Stimulated activated CD8-positive, alpha-beta memory T cell treated with anti-CD3 and anti-CD28 coated beads, Interleukin-7, amount 100 ng/mL, for 24 hours (primary cell): ENCODE results near the gene CARS1.
A peak's percentile ranks its signal among the peaks of the same experiment; 100 is the strongest.

Experiments used
- DNase-seq: peaks from one replicate; pipeline ENCODE4 v3.0.0-alpha.2; 2020; ENCODE audit warnings: low read depth

CARS1 gene

DNA sequence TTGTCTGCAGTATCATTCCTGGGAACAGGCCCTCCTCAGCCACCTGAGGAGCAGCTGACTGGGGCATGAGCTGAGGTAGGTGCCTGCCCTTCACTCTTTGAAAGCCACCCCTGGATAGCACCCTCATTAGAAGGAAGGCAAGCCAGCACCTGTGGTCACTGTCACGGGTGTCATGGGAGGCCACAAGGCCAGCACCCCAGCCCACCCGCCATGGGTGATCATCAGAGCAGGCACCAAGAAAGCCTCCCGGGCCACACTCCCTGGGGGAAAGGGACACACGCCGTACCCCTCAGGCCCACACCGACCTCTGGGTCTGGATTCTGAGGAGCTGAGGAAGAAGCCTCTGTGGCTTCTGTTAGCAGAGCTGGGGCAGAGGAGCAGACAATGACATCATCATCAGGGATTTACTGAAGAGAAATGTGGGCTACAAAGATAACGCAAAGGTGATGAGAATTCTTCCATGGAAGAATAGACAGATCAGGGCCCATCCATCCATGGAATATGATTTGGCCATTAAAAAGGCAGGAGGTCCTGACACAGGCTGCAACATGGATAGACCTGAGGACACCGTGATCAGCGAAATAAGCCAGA lies 48.4 kb downstream of the CARS1 start:
- no peak for DNase-seq

DNA sequence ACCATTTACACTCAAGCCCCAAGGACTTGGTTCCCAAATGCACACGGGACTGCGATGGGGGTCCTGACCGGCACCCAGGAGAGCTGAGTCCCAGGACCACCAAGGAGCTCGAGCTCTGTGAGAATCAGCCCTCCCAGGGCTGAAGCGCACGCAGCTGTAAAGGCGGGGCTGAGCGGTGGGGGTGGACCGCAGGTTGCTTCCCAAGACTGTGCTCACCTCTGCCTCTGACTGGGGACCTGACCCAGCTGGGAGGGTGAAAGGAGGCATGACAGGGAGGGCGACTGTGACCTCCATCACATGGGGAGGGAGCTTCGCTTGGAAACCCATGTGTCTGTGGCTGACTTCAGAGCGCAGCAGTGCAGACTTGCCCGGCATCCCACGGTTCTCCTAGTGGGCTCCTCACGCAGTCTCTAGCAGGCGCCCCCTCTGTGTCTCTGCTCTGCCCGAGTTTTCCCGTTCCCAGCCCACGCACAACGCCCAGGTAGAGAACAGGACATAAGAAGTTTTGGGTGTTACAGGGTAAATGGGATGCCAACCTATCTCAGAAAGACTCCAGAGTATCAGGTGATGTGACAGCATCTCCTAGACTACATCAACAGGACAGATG lies 49.7 kb downstream of the CARS1 start:
- no peak for DNase-seq

DNA sequence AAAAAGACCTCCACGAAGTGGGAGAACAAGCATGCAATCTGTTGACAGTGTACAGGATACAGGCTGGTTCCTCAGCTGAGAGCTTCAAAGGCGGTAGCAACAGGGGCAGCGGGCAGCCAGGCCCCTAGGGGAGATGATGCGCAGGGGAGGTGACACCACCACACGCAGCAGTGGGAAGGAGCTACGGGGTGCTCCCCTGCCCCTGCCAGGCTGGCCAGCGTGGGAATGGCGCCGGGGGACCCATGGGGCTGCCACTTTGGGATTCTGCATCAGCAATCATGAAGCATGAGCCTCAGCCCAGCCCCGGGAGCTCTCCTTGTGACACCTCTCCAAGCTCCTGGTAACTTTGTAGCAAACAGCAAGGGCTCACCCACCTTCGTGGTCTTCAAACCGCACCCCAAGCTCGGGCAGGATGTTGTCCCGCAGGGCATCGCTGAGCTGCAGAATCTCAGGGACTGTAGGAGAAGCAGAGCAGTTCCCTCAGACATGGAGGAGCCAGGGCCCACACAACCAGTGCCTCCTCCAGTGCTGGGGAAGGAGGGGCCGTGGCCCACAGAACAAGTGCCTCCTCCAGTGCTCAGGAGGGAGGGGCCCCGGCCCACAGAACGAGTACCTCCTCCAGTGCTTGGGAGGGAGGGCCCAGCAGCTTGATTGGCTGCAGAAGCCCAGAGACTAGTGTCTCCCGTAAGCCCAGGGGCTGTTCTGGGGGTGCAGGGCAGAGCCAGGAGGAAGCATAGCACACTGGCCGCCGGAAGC lies 50.5 kb downstream of the CARS1 start:
- no peak for DNase-seq

DNA sequence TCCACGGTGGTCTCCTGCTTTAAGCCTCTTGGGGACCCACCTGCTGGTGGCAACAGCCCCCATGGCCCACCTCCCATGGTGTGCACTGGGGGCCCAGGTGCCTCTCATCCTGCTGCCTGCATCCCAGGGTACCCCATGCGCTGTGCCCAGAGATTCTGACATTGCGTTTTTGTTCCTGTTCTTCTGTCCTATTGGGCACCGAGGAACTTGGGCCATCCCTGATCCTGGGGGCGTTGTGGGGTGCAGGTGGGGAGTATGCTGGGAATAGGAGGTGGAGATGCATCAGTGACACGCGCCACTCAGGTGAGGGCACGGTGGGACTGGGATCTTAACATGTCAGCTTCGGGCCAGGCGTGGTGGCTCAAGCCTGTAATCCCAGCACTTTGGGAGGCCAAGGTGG lies 52.7 kb downstream of the CARS1 start:
- DNase-seq, result no peak

DNA sequence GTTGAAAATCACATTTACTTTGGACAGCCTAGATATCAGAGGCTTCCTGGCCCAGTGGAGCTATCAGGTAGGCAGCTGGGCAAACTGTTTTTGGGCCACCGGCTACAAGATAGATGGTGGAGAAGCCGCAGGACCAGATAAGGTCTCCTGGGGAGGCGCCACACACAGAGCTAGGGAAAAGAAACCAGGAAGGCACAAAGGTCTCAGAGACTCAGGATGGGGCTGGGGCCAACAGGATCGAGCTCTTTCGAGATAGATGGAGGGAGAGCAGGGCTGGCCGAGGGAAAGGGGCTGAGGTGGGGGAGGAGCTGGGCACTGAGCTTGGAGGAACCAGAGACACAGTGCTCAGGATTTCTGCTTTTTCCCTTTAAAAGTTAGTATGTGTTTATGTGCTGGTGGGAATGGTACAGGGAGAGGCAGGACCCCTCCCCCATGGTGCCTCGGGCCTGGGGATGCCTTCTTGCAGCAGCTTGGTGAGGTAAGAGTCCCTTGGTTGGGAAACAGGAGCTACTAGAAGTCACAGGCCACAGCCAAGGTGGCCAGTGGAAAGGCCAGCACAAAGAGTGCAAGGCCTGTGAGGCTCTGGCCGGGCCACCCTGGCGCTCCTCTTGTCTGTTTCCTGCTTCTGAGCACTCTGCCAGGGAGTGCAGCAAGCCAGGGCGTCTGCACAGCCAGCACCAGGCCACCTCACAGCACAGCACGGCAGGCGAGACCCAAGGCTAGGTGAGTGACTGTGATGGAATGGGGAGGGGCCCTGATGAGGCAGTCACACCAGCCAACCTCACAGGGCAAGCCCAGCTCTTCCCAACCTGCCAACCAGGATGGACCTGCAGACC lies 53.6 kb downstream of the CARS1 start:
- DNase-seq, result no peak

DNA sequence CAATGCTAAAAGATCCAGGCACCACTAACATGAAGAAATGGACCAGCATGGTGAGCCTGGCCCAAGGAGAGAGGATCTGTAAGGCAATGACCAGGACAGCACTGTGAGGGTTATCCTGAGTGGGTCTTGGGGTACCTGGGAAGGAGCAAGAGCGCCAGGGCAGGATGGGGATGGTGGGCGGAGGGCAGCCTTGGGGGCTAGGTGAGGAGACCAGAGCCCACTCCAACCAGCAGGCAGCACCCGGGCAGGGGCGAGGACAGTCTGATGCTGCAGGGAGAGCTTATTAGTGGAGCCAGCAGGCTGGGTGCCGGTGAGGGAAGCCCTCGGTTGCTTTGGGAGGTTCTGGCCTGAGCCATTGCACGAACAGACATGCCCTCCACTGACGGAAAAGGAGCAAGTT lies 54.4 kb downstream of the CARS1 start:
- DNase-seq, result no peak

DNA sequence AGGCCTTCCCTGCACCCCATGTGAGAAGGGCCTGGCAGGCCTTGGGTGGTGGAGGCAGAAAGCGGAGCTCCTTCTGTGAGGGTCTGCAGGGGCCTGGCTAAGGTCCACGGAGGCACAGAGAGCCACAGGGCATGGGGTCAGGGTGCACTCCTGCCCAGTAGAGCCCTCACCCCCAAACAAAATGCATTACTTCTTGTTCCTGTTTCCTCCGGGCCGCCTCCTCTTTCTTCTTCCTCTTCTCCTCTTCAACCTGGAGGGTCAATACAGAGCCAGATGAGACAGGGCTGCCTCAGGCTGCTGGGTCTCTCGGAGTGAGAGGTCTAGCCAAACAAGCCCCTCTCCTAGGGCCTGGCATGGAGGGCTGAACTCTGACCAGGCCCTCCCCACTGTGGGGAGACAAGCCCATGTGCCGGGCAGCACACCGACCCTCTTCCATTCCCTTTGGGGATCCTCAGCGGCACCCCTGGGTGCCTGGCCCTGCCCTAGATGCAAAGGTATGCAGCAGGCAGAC lies 54.8 kb downstream of the CARS1 start:
- no peak for DNase-seq

DNA sequence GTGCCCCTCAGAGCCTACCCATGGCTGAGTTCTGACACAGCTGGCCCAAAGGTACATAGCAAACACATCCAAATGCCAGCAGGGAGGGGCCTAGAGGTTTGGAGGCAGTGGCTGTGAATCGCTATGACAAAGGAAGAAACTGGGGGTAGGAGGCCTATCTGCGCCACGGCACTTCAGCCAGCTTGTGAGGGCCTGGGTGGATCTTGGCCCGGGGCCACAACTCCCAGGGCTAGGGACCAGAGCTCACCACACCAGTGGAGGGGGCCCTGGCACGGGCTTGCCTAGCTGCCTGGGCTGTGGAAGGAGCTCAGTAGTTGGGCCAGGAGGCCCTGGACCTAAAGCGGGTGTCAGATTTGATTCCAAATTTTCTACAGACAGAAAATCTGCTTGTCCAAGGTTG lies 55.7 kb downstream of the CARS1 start:
- no peak for DNase-seq

DNA sequence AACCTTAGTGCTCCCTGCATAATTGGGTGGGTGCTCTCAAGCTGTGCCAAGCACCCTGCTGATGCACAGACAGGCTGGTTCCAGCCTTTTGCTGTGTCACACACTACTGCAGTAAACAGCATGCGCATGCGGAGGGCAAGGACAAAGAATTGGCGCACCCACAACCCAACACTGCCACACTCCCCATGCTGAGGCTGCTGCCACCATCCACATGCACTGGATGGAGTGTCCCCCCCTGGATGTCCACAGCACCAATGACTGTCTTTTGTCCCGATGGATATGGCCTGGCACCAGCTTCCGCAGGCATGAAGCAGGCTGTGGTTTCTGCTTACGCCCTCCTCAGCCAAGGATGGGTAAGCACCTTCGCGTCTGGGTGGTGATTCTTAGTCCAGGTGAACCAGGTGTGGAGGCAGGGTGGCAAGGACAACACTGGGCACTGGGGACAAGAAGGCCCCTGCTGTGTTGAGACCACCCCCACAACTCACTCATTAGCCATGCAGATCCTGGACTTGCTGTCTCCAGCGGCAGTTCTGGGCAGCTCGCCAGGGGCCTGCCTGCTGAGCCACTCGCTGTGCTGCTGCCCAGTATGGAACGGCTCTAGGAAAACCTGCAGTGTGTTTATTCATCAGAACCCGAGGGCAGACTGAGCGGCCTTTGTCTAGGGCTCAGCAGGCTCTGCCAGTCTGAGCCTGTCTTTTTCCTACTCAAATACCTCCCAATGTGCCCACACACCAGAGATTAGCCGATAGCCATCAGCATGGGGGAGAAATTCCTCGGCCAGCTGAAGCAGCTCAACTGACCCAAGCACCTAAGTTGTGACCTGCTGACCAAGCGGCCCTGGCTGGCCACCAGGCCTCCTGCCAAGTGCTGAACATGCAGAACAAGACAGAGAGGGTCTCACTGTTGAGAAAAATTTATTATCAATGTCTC lies 56.9 kb downstream of the CARS1 start:
- no peak for DNase-seq

DNA sequence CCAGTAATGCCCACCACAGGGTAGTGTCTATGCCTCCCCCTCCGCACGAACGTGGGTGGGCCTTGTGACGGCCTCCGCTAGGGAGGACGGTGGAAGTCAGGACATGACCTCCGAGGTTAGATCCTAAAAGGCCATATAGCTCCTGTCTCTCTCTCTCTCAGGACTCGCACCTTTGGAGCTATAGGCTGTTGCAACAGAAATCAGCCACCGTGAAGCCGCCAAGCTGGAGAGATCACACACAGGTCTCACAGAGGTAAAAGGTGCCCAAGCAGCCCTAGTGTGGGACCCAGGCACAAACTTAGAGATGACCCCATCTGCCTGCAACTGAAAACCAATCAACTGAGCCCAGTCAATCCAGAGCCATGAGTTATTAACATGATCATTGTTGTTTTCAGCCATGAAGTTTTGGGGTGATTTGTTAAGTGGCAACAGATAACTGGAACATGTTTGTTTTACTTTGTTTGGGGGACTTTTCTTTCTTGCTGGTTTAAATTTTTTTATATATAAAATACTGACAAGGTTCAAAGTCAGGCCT lies 57.7 kb downstream of the CARS1 start:
- no peak for DNase-seq

DNA sequence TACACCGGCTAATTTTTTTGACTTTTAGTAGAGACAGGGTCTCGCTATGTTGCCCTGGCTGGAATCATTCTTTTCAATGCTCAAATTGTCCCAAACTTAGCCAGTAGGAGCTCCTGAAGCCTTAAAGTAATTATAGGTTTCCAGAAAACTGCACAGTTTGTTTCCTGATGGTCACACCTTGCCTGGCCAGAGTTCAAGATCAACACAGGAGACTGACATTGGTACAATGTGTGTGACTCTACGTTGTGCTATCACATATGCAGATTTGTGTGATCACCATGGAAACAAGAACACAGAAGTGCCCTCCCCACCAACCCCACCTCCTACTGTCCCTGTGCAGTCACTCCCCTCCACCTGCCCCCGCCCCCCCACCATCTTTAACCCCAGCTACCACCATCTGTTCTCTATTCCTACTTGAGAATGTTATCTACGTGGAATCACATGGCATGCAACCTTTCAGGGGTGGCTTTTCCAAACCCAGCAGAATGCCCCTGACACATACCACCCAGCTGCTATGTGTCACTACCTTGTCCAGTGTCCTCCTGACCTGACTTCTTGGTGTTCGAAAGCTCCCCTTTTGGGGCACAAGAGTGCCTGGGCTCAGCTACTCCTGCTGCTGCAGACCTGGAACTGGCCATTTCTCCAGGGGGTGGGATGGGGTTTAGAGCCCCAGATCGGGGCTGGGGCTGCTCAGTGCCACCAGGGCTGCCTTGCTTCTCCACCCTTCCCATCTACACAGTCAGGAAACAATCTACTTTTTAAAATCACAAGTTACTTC lies 59.0 kb downstream of the CARS1 start:
- DNase-seq, result no peak

DNA sequence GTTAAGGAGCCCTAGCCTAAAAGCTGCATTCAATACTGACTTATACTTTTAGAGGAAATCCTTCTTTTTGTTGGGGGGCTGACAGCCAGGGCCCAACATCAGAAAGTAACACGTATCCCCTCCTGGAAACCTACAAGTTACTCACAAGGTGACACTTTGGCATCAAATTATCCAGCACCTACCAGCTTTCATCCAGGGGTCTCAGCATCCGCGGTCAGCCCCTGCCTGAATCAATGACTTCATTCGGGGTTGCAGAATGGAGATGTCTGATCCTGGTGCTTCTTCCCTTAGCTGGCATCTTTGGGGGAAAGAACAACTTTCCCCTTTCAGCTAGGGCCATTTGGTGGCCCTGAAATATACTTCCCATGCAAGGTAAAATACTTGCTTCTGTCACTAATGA lies 59.8 kb downstream of the CARS1 start:
- DNase-seq, result no peak

DNA sequence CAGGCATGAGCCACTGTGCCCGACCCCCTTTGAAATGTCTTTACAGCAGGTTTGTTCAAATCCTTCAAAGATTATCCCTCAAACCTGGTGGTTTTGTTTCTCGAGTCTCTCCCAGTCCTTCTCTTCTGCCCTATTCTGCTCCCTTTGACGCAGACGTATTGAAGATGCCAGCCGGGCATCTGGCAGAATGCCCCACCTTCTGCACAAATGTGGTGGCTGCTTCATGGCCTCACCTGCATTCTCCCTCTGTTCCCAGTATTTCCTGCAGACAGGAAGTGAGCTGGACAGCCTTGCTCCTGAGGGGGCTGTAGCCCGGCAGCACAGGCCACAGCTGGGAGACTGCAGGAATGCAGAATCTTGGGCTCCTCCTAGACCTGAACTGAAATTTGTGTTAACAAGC lies 60.2 kb downstream of the CARS1 start:
- DNase-seq, result no peak

DNA sequence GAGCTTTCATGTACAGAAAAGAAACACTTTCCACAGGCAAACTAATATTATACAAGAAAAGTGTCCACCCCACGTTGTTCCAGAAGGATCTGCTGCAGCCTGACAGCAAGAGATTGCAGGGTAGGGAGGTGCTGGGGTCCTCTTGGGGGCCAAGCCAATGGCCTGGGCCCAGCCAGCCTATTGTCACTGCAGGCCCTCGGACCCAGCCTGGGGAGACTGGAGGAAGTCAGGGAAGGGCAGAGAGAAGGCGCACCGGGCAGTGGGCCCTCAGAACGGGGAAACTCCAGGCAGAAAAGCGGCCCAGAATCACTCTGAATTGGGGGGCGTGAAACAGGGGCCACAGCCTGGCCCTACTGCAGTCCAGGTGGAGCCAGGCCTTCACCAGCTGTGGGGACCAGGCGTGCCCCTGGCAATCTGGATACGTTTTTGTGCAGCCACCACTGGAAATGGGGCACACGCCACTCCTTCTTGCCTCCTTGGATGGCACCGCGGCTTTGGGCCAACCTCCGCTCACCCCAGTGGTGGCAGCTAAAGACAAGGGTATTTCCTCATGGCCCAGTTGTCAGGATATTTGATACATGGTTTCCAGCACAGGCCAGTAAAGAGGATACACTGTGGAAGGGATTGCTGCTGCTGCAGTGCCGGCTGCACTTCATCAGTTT lies 61.2 kb downstream of the CARS1 start:
- DNase-seq, result no peak

DNA sequence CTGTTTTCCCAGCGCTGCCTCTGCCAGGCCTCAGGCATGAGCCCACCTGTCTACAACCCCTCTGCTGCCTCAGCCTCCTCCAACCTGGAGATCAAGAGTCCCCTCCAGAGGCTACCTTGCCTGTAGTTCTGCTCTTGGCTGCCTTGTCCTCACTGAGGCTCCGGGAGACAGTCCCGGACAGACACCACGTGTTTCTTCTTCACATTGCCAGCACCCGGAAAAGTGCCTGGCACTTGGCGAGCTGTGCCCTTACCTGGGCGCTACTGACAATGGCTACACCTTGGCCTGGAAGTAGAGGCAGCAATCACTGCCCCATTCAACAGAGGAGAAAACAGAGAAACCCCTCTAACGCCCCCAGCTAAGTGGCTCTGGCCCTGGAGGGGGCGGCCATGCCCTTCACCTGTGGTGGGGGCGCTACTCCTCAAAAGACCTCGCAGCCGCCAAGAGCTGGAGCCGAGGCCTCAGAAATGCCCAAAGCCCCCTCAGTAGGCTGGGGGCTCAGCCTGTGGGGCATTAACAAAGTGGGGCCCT lies 62.1 kb downstream of the CARS1 start:
- DNase-seq, result no peak

DNA sequence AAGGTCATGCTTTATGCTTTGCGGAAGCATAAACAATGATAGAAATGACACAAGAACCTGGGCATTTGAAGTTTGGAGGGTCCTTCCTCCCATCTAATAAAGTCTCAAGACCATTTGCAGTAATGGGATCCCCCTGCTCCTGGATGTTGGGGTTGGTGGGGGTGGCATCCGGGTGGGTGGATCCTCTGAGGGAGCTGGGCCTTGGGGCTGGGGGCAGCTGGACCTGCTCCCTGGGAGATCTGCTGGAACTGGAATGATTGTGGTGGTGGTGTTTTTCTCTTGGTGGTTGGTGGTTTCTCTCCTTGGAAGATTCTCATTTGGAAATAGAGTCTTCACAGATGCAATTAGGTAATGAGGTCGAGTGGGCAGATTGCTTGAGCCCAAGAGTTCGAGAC lies 62.9 kb downstream of the CARS1 start:
- DNase-seq, result no peak

DNA sequence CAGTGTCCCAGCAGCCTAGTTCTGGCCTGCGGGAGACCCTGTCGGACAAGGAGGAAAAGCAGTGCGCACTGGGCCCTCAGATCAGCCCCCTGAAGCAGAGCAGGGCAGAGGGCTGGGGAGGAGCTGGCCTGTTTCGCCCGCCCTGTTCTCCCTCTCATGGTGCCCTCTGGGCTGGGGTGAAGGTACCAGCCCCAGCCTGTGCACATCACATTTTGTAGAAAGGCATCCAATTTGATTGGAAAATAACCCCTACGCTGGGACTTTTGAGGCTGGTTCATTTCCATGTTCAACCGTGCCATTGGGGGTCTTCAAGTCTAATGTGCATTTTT lies 64.3 kb downstream of the CARS1 start:
- DNase-seq, result no peak

DNA sequence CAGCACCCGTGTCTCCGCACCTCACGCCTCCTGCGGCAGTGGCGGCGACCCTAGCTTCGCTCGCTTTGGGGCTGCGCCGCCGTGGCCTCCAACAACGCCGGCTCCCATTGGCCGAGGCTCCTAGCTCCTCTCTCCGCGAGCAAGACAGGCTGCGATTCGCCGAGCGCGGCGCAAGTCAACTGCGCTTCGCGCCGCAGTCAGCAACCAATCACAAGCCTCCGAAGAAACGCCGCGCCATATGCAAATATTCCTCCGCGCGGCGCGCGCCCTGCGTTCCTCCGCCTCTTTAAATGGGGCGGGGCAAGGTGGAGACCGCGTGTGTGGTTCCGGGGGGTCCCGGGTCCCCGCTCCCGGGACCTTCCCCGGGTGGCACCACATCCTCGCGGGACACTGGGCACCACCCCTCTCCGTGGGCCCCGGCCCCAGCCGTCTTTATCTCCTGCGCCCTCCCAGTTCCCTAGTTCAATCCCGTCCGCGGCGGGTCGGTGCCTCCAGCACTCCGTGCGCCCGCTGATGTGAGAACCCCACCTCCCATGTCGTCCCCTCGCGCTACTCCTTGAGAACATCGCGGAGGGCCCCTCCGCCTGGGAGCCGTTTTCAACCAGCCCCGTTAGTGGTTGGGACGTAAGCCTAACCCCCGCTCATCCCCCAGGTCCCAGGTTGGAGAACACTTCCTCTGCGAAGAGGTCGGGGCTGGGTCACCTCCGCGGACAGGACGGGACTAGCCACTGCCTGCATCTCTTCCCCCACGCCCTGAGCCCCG lies 64.8 kb downstream of the CARS1 start, which contains the start of gene NAP1L4:
Gene NAP1L4, minus strand, starts transcription at position 96 of the 763 bp plus-strand sequence. CDS start 13,109 bp downstream, outside the sequence.
- DNase-seq, result peak; percentile 85
